GM04504 (cell line): Measurements from ENCODE around the gene SNX24.
A peak's percentile ranks its signal among the peaks of the same experiment; 100 is the strongest.
"Not testable (repeated sequence)": the region's sequence is repeated elsewhere in the genome, so short reads cannot be mapped to it uniquely, and the experiment has no call there.

Experiments used
- DNase-seq: peaks from one replicate; pipeline ENCODE4 v3.0.0-alpha.2; 2012; ENCODE audit warnings: low read depth

SNX24 gene

GRCh38 chr5:122871661-122872060 lies 26.2 kb downstream of the SNX24 start:
- peak; percentile 37 for DNase-seq

- no peak for DNase-seq
These were observed 28.9 kb downstream of the SNX24 start for GRCh38 chr5:122874179-122874875.

GRCh38 chr5:122877518-122877917 lies 32.1 kb downstream of the SNX24 start:
- no peak for DNase-seq

DNA sequence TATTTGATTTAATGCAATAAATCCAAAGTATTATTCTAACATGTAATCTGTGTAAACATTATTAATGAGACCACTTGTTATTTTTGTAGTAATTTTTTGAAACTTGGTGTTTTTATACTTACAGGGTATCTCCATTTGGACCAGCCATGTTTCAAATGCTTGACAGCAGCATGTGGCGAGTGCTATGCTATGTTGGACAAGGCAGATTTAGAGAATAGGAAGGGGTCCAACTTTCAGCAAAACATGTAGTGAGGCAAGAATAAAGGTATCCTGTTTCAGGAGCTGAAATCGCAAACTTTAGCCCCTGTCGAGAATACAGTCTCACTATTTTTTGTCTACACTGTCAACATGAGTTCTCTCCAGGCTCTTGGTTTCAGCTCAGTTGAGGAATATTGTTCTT lies 33.7 kb downstream of the SNX24 start:
- DNase-seq: no peak

GRCh38 chr5:122880170-122880689 lies 34.8 kb downstream of the SNX24 start:
- DNase-seq: no peak

DNA sequence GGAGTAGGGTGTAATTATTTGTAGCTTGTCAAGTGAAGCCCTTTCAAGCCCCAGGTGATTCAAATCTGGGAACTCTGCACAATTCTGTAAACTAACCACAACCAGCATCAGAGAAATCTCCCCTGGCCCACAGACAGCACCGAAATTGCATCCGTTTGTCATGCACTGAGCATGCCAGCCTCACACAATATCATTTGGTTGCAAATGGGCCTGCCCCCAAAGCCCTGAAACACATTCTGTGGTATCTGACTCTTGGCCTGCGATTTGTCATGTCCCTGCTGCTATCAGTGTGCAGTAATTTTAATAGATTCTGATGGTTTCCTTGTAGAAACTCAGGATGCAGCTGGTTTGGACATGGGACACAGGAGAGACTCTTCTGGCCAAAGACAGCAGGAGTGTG lies 35.3 kb downstream of the SNX24 start:
- no peak for DNase-seq

- DNase-seq: no peak
These were observed 37.4 kb downstream of the SNX24 start for GRCh38 chr5:122882831-122883230.

DNA sequence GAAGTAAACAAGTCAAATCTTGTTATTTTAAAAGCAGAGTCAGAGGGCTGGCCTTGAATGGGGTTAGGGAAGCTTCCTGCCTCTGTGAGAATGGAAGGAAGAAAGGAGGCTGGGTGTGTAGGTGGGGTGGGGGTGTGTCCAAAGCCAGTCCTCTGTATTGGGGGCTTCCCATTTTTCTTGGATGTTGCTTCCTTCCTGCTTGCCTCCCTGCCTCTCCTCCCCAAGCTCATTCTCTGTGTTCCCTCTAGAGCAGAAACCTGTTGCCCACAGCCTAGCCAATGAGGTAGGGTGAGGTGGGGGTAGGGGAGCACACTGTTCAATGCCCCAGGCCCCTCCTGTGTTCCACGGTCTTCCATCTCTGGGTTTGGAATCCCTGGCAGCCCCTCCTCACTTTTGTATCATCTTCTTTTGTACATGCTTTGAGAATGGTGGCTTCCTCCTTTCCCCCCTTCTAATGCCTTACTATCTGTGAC lies 39.7 kb downstream of the SNX24 start:
- DNase-seq: no peak

- DNase-seq: no peak
These were observed 40.5 kb downstream of the SNX24 start for GRCh38 chr5:122885891-122886290.

GRCh38 chr5:122895141-122895540 lies 49.7 kb downstream of the SNX24 start:
- DNase-seq: no peak

GRCh38 chr5:122896598-122897282 lies 51.3 kb downstream of the SNX24 start:
- DNase-seq: no peak

- no peak for DNase-seq
These were observed 51.8 kb downstream of the SNX24 start for GRCh38 chr5:122897283-122897602.

DNA sequence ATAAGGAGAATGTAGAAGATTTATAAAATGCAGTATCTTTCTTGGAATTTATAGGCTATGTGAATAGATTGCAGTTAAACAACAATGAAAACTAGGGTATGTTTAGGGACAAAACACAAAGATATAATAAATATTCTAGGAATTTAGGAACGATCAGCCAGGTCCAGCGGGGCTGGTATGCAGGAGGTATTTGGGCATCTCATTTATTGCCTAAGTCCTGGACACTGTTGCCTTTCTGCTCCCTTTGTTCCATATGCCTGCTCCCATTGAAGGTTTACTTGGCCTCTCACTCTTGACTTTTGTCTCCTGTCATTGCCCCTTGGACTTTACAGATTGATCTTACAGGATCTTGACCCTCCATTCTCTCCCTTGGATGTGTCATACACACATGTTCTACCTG lies 55.9 kb downstream of the SNX24 start:
- no peak for DNase-seq

DNA sequence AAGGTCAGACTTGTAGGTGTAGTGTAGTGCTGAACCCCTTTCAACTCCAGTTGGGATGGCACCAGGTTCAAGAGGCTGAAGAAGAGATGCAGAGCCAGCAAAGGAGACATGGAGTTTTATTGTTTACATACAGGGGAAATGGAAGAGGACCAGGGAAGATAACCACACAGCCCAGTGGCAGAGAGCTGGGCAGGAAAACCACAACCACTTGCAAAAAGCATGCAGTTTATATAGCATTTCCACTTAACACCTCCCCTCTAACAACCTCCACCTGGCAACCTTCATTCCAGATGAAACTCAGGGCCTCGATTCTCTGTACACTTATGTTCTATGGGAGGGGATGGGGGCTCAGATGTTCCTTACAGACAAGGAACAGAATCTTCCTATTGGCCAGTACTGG lies 56.9 kb downstream of the SNX24 start:
- no peak for DNase-seq

GRCh38 chr5:122906768-122907167 lies 61.4 kb downstream of the SNX24 start:
- no peak for DNase-seq

DNA sequence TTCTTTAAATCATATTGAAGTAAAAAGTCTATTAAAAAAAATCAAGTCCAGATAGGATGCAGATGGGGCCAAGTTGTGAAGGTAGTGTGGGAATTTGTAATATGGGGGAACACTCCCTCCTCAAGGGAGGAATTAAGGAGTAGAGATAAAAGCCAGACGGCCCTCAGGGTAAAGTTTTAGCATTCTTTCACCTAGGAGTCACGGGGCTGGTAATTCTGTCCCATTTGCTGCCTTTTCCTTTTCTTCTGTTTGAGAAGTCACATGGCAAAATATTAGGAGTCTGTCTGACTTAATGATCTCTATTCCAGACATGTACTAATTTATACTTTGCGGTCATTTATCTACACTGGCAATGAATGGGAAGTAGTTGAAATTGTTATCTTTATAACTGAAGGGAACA lies 61.9 kb downstream of the SNX24 start:
- DNase-seq: no peak

DNA sequence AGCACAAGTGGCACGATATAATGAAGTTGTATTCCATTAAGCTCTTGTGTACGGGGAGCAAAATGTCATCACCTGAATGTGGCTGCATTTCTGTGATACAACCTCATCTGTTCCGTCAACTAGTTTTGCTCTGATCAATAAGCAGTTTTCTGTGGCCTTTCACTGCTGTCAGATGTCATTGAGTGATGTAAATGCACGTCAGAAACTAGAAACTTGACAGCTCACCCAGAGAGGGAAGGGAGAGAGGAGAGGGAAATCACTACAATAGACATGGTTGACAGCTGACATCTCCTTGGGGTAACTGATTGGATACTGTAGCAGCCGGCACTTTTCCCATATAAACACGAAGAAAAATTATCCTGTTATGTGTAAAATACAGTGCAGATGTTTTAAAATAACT lies 62.7 kb downstream of the SNX24 start:
- no peak for DNase-seq

GRCh38 chr5:122908662-122909061 lies 63.2 kb downstream of the SNX24 start:
- no peak for DNase-seq

DNA sequence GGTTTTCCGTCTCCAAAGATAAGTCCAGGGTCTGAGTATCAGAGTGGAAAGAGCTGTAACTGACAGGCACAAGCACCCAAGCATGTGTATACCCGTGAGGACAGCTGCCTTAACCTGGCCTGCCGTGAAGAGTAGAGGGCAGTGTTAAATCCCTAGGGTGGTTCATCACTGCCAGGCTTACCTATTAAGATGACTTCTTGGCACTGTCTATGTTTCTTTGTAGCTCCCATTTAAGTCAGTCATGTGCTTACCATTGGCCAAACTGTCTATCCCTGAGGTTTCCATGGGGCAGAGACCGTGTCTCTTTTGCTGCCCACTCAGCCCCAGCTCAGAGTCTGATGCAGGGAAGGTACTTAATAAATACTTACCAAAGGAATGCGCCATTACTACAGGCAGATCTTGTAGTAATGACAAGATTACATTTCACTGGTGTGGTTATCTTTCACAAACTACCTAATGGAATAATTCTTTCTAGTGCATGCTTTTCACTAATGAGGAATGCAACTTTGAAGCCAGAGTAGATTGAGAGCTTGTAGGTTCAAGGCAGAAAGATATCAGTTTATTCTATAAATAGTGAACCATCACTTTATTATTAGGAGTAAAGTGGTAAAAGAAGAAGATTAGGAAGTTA lies 64.2 kb downstream of the SNX24 start:
- no peak for DNase-seq

DNA sequence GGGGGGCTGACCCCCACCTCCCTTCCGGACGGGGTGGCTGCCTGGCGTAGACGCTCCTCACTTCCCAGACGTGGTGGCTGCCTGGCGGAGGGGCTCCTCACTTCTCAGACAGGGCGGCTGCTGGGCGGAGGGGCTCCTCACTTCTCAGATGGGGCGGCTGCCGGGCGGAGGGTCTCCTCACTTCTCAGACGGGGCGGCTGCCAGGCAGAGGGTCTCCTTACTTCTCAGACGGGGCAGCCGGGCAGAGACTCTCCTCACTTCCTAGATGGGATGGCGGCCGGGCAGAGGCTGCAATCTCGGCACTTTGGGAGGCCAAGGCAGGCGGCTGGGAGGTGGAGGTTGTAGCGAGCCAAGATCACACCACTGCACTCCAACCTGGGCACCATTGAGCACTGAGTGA lies 68.0 kb downstream of the SNX24 start:
- DNase-seq: not testable (repeated sequence)

DNA sequence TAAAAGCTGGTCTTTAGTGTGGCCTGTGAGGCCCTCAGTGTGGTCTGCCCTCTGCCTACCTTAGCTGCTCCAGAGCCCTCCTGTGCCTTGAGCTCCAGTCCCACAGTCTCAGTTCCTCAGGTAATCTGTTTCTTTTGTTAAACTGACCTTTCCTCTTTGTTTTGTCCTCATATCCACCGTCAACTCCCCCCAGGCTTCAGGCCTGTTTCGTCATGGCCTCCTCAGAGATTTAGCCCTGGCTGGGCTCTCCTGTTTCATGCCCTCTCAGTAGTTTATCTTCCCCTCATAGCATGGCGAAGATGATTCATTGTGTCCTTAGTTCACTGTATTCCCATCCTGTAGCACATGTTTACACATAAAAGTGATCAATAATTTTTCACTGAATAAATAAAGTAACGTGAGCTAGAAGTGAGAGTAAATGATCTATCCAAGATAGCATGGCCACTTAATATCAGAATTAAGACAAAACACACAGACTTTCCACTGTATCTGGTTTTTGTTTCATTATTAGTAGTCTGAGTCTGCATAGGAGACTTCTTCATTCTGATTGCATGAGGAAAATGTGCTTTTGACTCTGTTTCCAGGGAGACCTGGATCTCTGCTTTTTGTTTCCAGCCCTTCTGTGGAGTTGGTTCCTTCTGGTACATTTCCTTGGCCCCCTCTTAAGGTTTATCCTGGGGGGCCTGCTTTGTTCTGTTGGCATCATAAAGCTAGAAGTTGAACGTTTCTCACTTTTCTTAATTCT lies 70.5 kb downstream of the SNX24 start:
- no peak for DNase-seq

DNA sequence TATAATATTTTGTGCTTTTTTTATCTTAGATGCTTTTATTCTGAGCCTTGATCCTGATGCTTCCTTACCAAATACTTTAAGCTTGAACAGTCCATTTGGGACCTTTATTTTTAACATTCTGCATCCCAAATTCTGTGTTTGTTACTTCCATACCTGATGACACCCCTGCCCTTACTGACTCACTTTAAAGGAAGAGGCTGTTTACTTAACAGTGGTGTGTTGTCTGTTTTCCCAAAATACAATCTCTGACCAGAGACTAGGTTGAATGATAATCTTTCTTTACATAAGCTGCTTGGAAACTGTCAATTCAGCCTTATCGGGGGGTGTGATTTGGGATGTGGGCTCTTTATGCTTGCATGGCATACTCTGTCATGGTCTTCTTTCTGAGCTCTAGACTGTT lies 71.1 kb downstream of the SNX24 start:
- no peak for DNase-seq

DNA sequence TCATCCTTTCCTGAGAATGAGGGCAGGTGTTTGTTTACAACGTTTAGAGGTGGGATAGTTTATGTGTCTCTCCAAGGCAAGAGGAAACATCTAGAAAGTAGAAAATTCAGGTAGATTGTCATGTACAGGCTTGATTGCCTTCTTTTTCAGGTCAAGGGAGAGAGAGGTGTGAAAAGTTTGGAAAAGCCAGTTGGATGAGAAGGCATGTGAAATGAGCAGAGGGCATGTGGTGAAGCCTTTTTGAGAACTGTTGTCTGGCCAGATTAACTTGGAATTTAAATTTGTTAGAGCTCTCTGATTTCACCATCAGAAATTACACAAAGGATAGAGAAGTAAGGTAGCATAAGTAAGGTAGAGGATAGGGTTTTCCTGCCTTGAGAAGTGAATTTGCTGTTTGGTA lies 74.6 kb downstream of the SNX24 start:
- DNase-seq: no peak
